ENCODE measurements around the gene SI.
"Not testable (repeated sequence)": the region's sequence is repeated elsewhere in the genome, so short reads cannot be mapped to it uniquely, and the experiment has no call there.

Gene SI

GRCh38 chr3:165078293-165078692 is at the start of gene SI:
Gene SI (minus strand): TSS chr3:165078496. CDS start chr3:165076012, 2,484 bp downstream.
- DNase-seq: no peak

GRCh38 chr3:165125836-165126235 is 47.5 kb upstream of the SI start:
- no peak for DNase-seq

GRCh38 chr3:165111401-165111800 is 33.1 kb upstream of the SI start:
- no peak for DNase-seq

- no peak for DNase-seq
Observed at GRCh38 chr3:165103616-165104015, 25.3 kb upstream of the SI start.

GRCh38 chr3:165082650-165083049 is 4.4 kb upstream of the SI start:
- no peak for DNase-seq

- no peak for DNase-seq
Observed at GRCh38 chr3:165081183-165081582, 2.9 kb upstream of the SI start.

GRCh38 chr3:165075695-165076094 is 2.6 kb downstream of the SI start:
- no peak for DNase-seq

GRCh38 chr3:165070682-165071081 is 7.6 kb downstream of the SI start:
- no peak for DNase-seq

- DNase-seq: no peak
Observed at GRCh38 chr3:165056510-165056909, 21.8 kb downstream of the SI start.

GRCh38 chr3:165040186-165040585 is 38.1 kb downstream of the SI start:
- DNase-seq: no peak

GRCh38 chr3:165011557-165011956 is 66.7 kb downstream of the SI start:
- no peak for DNase-seq

GRCh38 chr3:164984947-164985346 is 93.3 kb downstream of the SI start:
- no peak for DNase-seq

GRCh38 chr3:164962610-164963009 is 115.7 kb downstream of the SI start:
- no peak for DNase-seq

GRCh38 chr3:164952966-164953365 is 125.3 kb downstream of the SI start:
- DNase-seq: no peak

- DNase-seq: not testable (repeated sequence)
Observed at GRCh38 chr3:164951403-164951802, 126.9 kb downstream of the SI start.

GRCh38 chr3:164940745-164941144 is 137.6 kb downstream of the SI start:
- no peak for DNase-seq

GRCh38 chr3:164929642-164930041 is 148.7 kb downstream of the SI start:
- no peak for DNase-seq
